ENCODE results near the gene RIPOR2.
"Not testable (repeated sequence)": the region's sequence is repeated elsewhere in the genome, so short reads cannot be mapped to it uniquely, and the experiment has no call there.

Gene RIPOR2

DNA sequence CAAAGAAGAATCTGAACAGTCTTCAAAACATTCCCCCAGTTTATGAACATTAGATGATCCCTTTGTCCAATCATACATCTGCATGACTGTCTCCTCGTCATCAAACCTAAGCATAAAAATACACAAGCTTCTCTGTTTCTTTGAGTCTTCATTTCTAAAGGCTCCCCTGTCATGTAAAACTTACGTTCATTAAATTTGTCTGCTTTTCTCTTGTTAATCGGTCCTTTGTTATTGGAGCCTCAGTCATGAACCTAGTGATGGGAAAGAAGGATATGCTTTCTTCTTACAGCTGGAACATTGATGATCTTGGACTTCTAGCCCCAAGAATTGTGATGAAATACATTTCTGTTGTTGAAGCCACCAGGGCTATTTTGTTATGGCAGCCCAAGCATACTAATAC is 18.0 kb upstream of the RIPOR2 start:
- DNase-seq: no peak

DNA sequence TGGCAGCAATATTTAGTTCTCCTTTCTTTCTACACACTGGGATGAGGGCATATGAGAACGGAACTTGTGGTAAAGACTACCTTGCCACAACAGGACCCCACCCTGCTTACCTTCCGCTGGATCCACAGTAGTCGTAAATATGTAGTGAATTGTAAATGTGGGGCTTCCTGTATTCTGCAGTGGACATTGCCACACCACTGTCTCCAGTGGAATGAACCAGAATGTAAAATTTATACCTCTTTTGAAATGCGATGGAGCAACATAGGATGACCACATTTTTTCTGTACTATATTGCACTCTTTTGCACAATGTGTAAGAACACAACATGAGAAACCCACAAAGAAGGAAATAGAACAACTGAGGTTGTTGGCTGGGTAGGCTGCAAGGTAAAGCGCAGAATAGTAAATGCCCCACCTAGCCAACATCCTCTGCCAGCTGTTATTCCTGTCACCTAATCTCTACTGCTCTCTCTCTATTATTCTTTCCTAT is 16.1 kb upstream of the RIPOR2 start:
- DNase-seq: no peak

DNA sequence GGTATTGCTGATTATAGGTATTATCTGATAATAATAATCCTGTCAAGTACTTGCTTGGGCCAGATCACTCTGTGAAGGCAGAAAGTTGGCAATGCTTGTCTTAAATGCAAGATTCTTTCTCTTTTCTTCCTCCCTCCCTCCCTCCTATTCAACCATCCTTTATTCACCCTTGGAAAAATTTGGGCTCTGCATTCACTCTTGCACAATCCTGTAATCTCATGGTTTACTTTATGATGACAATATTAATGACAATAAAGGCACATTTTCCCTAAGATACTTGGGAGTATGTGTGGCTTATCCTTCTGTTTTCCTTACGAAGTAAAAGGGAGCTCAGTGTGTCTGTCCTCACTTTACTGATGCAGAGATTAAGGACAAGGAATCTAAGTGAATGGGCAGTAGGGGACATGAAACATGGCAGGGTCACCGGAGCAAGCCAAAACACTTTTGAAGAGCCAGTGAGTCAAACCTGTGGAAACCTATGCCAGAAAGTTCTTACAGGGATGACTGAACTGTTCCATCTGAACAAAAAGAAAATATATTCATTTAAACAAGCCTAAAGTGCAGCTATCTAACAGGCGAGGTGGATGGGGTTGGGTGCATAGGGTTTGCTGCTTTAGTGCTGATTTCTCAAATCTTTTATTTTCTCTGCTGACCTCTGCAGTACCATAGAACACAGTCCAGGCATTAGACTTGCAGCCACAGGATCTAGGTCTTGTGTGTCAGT is 14.6 kb upstream of the RIPOR2 start:
- DNase-seq: no peak

DNA sequence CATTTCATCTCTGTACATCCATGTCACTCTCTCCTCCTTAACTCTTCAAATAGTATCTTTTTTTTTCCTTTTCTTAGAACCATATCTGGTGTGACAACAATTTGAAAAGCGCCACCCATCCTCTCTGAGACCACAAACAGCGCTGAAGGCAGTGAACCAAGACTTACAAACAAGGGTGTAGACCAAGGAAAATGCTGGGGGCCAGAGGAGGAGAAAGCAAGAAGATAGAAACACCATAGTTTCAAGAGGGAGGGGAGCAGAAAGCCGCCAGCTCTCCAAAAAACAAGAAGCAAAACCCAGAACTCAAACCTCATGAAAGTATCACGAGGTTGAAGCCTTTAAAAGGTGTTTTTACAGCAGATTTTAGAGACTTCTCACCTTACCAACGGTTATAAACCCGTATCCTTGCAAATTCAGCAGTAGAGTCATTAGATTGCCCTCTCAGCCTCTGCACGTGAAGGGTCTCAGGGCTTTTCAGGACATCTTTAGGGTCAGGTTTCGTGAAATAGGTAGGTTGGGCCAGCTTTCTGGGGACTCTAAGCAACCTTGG is 13.3 kb upstream of the RIPOR2 start:
- DNase-seq: peak in 1 of 3 experiments; percentile 10

DNA sequence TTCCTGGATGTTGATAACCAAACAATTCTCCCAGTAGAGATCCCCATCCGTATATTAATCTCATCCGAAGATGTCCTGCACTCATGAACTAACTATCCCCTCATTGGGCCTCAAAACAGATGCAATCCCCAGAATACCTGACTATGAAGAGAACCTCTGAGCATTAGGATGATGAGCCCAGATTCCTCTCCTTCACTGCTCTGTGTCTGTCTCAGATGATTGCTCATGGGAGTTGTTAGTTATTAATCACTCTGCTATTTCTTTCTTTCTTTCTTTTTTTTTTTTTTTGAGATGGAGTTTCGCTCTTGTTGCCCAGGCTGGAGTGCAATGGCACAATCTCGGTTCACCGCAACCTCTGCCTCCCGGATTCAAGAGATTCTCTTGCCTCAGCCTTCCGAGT is 12.5 kb upstream of the RIPOR2 start:
- DNase-seq: not testable (repeated sequence)

DNA sequence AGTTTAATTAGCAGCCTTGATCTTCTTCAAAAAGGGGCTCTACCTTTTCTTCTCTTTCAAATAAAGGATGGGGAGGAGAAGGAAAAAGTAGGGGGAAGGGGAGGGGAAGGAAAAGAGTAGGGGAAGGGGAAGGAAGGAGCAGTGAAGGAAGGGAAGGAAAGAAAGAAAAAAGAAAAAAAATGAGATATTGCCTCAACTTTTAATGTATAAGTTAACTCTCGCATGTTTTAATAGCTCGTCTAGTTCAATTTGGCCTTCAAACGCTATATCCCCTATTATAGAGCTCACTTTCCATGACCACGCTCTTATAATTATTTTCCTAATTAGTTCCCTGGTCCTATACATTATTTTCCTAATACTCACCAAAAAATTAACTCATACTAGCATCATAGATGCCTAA is 11.9 kb upstream of the RIPOR2 start:
- no peak for DNase-seq

DNA sequence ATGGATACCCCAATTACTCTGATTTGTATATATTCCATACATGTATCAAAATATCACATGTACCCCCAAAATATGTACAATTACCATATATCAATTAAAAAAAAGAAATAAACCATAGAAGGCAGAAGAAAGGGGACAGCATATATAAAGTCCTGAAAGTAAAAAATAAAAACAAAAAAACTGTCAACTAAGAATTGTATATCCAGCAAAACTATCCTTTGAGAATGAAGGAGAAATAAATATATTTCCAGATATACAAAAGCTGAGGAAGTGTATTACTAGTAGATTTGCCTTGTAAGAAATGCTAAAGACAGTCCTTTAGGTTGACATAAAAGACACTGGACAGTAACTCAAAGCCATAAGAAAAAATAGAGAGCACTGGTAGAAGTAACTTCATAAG is 9.3 kb upstream of the RIPOR2 start:
- DNase-seq: no peak

DNA sequence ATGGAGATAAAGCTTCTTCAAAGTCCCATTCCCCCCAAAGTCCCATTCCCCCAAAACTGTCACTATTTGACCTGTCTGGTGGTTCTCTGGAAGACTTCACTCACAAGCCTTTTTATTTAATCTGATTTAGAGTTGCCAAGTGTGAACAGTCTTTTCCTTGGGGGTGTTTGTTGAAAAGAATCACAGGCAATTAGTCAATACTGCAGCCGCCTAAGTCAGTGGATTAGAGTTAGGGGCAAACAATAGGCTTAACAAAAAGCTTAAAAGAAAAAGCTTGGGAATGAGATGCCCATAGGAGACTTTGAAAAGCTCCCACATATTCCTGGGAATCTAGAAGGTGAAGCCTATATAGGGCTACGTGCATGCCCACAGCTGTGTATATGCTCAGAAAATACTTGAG is 8.0 kb upstream of the RIPOR2 start:
- DNase-seq: no peak

DNA sequence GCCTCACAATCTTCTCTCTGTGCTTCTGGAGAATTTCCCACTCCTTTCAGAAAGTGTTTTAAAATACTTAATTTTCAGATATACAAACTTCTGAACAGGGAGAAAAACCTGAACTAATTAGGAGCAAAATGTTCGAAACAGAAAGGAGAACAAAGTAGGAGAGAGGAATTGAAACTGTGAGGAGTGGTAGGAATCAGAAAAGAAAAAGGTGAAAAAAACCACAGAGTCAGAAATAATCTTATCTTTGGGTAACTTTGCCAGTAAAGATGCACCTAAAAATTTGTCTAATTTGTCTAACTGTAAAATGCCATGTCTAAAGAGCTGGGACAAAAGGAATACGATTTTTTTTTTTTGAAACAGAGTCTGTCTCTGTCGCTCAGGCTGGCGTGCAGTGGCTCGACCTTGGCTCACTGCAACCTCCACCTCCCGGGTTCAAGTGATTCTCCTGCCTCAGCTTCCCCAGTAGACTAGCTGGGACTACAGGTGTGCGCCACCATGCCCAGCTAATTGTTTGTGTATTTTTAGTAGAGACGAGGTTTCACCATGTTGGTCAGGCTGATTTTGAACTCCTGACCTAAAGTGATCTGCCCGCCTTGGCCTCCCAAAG is 4.7 kb upstream of the RIPOR2 start:
- DNase-seq: no peak

DNA sequence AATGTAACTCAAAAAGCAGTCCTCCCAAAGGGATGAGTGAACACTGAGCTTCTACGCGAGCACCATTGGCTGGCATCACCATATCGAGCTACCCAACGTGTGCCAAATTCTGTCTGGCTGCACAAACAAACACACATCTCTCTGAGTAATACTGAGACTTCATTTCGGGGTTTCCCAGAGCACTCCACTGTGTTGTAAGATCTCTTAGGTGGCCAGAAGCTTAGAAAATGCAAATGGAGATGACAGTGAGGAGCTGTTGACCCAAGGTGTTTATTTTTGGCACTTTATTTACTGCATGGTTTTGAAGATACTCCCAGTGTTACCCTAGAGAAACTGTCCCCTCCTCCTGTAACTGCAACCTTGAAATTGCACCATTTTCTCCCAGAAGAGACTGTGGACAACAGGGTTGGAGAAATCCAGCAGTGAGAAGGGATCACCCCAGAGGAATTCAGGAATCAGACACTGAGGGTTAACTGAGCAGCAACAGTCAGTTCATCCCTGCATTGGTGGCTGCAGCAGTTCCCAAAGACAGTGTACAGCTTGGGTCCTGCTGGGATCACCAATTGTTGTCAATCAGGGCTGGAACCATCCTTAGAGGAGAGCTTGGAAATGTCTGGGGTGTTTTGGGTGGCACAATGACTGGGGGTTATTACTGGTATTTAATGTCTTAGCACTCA is 1.0 kb upstream of the RIPOR2 start:
- no peak for DNase-seq

DNA sequence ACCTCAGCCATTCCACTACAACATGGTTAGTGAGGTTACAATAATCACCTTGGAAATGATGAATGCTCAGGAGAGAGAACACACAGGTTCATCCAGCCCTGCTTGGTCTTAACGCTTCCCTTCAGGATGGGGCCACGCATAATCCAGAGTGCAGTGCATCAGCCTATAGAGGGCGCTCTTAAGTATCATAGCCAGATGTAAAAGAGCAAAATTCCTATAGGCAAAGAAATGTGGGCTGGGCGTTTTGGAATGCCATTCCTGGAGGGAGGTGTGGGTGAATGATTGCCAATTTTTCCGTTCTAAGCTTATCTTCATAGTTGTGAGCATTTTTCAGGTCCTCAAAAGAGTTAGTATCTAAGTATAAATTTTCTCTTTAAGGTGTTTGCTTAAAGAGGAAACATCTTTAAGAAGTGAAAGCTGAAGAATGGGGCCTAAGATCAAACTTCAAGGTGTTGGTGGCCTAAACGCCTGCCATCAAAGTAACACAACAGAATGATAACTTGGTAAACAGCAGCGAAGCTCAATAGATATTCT is 1.8 kb downstream of the RIPOR2 start:
- peak in 1 of 3 experiments; percentile 5 for DNase-seq

DNA sequence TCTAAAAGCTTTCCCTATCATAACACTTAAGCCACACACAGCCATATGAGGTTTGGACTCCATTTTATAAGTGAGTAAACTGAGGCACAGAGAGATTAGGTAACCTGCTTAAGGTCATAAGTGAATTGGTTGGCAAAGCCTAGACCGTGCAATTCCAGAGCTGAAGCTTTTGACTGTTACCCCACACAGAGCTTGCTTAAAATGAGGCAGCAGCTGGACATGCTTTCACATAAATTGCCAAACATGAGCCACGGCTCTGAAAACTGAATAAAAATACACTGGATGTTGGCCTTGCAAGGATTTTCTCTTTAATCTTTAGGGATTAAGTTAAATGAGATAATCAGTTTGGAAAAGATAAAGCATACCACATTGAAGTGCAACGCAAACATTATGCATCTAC is 2.5 kb downstream of the RIPOR2 start:
- DNase-seq: no peak

DNA sequence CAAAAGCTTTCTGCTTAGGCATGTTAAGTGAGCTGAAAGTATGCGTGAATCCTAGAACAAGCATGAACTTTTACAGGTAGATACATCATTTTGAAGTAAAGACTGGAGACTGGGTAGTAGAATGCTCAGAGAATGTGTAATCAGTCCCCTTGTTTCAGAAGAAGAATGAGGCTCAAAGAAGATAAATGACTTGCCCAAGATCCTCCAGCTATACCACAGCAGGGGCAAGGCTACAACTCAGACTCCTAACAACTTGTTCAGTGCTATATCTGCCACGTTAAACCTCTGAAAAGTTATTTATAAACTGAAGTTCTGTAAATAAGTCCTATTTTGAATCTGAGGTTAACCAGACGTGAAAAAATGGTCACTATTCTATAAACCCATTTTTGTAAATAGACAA is 2.9 kb downstream of the RIPOR2 start:
- no peak for DNase-seq

DNA sequence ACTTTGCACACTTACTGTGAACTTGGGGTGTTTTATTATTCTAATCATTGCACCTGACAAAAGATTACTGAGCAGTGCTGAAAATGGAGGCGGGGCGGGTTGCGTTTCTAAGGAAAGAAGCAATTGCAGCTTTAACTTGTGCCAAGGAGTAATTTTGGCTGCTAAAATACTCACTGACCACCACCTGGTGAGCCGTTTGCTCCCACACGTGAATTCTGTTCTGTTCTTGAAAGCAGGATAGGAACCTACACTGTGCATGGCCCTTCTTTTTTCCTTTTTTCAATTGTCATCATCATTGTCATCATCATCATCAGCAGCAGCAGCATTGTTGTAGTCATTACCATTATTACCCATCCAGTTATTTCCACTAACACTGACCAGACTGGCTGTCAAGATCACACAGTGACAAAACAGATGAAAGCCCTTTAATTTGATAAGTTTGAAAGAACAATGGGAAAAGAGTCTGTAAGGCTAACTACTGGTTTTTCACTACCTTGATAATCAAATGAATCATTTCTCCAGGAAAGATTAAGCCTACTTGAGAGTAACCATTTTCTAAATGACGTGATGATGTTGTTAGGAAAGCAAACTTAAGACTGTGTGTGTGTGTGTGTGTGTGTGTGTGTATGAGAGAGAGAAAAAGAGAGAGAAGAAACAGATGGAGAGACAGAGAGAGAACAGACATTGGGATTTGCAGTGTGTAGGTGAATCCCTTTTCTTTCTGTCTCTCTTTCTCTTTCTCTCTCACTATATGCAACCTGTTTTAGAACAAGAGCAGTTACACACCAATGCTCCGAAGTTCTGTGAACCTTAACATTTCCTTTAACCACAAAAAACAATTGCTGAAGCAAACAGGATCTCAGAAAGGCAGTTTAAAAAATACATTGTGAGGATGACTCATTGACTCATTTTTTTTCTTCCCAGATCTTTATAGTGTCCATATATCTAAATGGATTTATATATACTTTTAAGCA is 3.8 kb downstream of the RIPOR2 start:
- peak in 1 of 3 experiments; percentile 18 for DNase-seq

DNA sequence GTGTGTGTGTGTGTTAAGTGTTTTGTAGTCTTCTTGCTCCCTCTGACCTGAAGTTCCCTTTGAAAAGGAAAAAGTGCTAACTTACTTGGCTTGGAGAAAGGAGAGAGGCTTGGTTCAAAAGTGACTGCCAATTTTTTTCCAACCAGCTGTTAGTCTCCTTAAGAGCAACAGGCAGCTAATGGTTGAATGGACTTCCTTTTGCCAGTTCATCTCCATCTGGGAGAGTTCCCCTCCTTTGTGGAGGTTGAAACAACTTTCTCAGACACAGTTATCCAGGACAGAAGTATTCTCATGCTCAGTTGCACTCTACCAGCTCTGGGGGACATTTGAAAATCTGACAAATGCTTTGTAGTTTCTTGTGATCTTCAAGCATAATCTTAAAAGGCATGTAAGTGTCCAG is 4.5 kb downstream of the RIPOR2 start:
- no peak for DNase-seq

DNA sequence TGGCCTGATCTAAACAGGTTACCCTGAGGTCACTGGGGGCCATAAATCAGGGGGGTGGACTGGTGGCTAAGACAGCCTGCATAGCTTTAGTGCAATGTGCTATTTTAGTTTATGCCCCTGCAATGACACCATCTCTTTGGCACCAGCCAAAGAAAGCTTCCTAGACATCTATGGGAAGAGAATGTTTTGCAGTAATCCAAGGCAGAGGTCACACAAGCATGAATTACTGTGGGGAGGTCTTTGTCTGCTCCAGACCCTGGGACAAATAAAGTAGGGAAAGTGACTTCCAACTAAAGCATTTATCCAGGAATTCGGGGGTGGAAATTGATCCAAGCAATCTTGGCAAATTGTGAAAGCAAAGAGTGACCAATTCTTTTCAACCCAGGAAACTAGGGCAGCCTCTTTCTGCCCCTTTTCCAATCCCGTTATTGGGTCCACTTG is 5.3 kb downstream of the RIPOR2 start:
- no peak for DNase-seq

DNA sequence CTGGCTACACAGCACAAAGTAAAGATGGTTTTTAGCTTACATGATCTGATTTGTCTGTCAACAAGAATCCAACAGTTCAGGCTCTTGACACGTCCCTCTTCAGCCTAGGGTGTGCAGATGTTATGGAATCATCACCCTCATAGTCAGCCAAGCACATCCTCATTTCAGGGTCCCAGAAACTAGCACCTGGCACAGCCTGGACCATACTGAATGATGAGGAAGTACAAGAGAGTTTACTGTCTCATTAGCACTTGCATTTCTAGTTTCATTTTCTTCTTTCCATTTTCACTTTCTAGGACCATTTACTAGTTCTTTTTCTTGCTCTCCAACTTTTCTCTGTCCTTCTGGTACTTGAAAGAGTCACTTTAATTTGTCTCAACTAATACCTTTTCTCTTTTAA is 6.5 kb downstream of the RIPOR2 start:
- no peak for DNase-seq

DNA sequence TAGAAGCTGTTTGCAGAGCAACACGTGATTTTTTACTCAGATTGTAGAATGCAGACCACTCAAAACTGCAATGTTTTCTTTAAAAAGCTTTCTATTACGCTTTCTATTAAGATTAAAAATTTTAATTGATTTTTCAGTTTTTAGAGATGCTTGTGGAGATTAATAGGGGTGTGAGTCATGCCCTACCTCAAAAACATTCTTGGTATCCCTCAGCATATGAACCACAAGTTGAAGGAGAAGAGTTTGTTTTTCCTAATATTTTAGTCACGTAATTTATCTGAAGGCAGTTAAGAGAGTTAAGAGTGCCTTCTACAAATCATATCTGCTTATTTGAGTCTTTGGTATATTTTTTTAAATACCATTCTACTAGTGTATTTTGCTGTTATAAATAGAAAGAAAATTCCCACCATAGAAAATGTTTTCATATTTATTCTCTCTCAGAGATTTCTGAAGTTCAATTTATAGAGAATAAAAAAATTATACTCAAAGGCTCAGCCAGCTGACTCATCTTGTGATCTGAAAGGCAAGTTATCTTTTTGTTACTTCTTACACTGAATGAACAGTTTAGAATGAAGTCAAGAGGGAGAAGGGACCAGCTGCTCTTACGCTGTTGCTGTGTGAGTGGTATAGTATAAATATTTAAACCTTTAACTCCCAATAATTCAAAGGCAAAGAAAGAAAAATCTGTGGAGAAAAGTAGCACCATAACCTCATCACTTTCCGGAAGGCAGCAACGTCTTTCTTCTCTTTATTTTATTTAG is 7.6 kb downstream of the RIPOR2 start:
- no peak for DNase-seq

DNA sequence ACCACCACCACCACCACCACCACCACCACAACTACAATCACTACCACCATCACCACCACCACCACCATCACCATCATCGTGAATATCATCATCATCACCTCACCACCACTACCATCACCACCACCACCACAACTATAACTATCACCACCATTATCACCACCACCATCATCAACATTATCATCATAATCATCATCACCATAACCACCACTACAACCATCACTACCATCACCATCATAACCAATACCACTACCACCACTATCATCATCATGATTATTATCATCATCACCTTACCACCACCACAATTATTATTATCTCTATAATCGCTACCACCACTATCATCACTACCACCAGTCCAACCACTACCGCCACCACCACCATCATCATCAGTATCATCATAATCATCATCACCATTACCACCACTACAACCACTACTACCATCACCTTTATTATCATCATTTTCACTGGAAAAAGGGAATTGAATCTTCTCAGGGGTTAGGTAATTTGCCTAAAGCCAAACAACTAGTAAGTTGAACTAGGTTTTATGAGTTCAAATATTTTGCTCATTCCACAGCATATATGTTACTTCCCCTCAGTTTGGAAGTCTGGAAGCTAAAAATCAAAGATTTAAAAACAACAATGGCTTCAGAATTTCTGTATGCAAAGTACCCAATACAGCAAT is 8.3 kb downstream of the RIPOR2 start:
- no peak for DNase-seq

DNA sequence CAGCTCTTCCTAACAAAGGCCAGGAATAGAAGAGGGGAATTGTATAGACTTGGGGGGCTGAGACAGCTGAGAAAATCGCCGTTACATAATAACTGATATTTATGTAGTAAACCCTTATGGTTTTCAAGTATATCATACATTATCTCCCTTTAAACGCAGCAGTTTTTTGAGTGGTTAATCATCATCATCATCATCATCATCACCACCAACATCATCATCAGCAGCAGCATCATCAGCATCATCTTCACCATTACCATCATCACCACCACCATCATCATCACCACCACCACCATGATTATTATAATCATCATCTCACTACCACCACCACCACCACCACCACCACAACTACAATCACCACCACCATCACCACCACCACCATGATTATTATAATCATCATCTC is 9.1 kb downstream of the RIPOR2 start:
- DNase-seq: not testable (repeated sequence)

DNA sequence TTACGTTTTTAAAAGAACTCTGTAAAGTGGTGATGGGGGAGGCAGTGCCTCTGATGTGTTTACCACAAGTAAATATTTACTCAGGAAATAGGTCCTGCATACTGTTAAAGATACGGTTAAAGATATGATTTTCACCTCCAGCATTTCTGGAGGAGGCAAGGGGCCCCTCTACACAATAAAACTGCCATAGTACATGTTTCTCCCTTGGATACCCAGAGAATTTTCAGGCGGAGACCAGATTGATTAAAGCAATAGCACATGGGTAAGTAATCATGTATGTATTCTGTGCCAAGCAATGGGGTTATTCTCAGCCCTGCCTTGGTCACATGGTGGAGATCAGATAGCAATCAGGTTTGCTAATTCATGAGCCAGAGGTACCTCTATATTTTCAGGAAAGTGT is 9.6 kb downstream of the RIPOR2 start:
- DNase-seq: peak in 2 of 3 experiments; percentile 24 to 49

All from NCI-H1417 (cell line).